HG03521 (cell line): ENCODE measurements around the gene PFDN4.
"Not testable (repeated sequence)": the region's sequence is repeated elsewhere in the genome, so short reads cannot be mapped to it uniquely, and the experiment has no call there.

Experiments used
- ATAC-seq: cut with Tn5 transposase; IDR thresholded peaks from one replicate; pipeline ENCODE4 v1.9.1; 2021; ENCODE audit warnings: mild to moderate bottlenecking, moderate library complexity; ENCODE audit not compliant: unreplicated experiment

The PFDN4 gene

GRCh38 chr20:54223751-54224150 lies 15.9 kb downstream of the PFDN4 start:
- ATAC-seq: no peak

DNA sequence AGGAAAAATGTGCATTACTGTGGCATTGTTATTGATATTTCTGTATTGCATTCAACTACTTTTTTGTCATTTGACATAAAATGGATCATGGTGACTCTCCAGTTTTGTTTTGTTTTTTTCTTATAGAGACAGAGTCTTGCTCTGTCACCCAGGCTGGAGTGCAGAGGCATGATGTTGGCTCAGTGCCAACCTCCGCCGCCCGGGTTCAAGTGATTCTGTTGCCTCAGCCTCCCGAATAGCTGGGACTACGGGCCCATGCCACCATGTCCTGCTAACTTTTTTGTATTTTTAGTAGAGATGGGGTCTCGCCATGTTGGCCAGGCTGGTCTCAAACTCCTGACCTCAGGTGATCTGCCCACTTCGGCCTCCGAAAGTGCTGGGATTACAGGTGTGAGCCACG lies 16.8 kb downstream of the PFDN4 start:
- not testable (repeated sequence) for ATAC-seq

- peak; percentile 86 for ATAC-seq
Observed at GRCh38 chr20:54227241-54227640, 19.4 kb downstream of the PFDN4 start.

DNA sequence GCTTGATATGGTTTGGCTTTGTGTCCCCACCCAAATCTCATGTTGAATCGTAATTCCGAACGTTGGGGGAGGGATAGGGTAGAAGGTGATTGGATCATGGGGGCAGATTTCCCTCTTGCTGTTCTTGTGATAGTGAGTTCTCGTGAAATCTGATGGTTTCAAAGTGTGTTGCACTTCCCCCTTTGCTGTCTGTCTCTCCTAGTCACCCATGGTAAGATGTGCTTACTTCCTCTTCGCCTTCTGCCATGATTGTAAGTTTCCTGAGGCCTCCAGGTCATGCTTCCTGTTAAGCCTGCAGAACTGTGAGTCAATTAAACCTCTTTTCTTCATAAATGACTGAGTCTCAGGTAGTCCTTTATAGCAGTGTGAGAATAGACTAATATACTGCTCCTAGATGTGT lies 19.9 kb downstream of the PFDN4 start:
- ATAC-seq: no peak

- no peak for ATAC-seq
Observed at GRCh38 chr20:54228841-54229240, 21.0 kb downstream of the PFDN4 start.

GRCh38 chr20:54229566-54230160 lies 21.8 kb downstream of the PFDN4 start:
- no peak for ATAC-seq

GRCh38 chr20:54231036-54231435 lies 23.1 kb downstream of the PFDN4 start:
- ATAC-seq: no peak

- no peak for ATAC-seq
Observed at GRCh38 chr20:54234991-54235390, 27.1 kb downstream of the PFDN4 start.

- ATAC-seq: no peak
Observed at GRCh38 chr20:54237116-54237943, 29.4 kb downstream of the PFDN4 start.

GRCh38 chr20:54244113-54244512 lies 36.2 kb downstream of the PFDN4 start:
- no peak for ATAC-seq

DNA sequence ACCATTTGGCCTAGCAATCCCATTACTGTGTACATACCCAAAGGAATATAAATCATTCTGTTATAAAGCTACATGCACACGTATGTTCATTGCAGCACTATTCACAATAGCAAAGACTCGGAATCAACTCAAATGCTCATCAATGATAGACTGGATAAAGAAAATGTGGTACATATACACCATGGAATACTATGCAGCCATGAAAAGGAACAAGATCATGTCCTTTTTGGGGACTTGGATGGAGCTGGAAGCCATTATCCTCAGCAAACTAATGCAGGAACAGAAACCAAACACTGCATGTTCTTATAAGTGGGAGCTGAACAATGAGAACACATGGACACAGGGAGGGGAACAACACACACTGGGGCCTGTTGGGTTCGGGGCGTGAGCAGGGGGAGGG lies 40.8 kb downstream of the PFDN4 start:
- not testable (repeated sequence) for ATAC-seq

GRCh38 chr20:54250691-54251090 lies 42.8 kb downstream of the PFDN4 start:
- no peak for ATAC-seq

GRCh38 chr20:54251096-54251495 lies 43.2 kb downstream of the PFDN4 start:
- ATAC-seq: no peak

GRCh38 chr20:54254596-54254995 lies 46.7 kb downstream of the PFDN4 start:
- no peak for ATAC-seq

- no peak for ATAC-seq
Observed at GRCh38 chr20:54255157-54255556, 47.3 kb downstream of the PFDN4 start.

DNA sequence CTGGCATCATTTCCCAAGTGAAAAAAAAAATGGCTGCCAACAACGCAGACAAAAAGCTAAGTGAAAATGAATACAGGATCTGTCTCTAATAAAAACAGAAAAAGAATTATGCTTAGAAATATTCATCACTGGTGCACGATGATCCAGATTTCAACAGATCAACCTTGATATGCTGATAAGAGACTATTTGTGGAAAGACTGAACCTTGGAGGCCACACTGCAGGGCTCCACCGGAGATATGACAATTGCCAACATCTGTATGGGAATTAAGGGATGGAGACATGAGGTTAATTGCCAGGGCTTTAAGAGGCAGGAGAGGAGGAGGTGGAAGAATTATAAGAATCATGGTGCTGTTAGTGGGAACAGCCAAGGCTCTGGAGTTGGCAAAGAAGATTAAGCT lies 48.3 kb downstream of the PFDN4 start:
- ATAC-seq: no peak

- ATAC-seq: no peak
Observed at GRCh38 chr20:54257071-54257816, 49.4 kb downstream of the PFDN4 start.

DNA sequence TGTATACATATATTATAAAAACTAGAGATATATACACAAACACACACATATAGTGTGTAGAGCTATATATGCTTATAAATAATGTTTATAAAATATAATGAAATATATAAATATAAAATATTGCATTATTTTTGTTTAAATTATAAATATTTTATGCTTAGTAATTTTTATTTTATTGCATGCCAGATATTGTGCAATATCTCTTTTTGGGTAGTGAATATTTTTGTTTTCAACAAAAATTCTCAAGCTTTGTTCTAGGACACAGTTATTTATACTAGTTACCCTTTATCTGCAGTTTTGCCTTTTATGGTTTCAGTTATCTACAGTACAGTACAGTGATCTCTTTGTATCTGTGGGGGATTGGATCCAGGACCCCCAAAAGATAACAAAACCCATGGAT lies 52.2 kb downstream of the PFDN4 start:
- no peak for ATAC-seq

DNA sequence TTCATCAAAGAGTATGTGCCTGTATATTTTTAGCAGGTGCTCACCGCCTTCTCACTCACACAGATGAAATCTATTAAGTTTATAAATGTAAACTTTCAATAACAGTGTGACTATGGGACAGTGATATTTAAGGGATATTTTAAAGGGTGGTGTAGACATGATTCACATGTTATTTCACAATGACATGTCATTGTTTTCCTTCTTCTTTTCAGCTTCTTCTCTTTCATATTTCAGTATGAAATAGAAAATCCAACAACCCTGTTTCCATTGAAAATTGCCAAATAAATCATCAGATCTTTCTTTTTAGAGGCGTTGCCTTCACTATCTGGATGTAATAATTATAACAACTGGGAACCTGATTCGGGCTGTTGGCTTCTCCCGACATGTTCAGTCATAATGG lies 54.8 kb downstream of the PFDN4 start:
- no peak for ATAC-seq

DNA sequence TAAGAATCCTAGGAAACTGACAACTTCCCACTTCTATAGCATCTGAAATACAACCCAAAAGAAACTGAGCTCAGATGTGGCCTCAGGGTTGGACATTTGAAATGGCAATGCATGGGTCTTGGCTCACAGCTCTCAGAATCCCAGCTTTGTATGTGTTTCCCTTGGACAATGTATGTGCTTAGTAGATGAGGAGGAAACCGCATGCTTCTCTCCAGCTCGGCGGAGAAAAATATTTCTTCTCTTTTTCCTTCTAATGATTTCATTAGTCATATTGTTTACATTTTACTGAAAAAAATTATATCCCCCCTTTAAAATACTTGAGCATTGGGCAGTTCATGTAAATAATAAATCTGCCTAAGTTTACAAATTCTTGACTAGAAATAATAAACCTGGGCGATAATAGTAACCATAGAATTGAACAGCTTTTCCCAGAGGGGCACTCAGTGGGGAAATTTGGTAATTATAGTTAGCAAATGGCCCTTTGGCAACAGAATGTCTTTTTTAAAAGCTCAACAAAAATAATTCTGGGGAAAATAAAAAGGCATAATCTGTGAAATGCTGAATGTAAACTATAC lies 55.3 kb downstream of the PFDN4 start:
- ATAC-seq: no peak

DNA sequence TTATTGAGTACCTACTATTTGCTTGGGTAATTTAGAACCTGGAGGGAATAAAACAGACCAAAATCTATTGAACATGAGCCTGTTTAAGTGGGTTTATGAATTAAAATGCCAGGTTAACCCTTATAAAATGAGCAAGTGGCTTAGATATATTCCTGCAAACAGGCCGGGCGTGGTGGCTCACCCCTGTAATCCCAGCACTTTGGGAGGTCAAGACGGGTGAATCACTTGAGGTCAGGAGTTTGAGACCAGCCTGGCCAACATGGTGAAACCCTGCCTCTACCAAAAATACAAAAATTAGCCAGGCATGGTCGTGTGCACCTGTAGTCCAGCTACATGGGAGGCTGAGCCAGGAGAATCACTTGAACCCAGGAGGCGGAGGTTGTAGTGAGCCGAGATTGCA lies 57.9 kb downstream of the PFDN4 start:
- ATAC-seq: not testable (repeated sequence)

DNA sequence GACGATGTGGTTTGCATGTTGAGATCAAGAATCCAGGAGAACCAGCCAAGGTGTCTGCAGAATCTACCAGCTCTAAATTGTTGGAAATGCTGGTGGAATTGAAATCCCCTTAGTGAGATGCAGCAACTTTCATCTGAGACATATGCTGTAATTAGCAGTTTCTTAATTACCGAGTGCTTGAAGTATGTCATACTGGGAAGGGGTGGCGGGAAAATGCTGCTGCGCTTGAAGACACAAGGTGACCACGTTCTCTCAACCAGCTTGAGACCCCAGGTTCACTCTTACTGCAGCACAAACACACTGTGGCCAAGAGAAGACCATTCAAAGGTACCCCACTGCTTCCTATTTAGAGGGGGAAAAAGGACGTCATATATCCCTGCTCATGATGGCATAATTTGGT lies 59.0 kb downstream of the PFDN4 start:
- ATAC-seq: no peak
